ENCODE results near the gene CCRL2.
"Not testable (repeated sequence)": the region's sequence is repeated elsewhere in the genome, so short reads cannot be mapped to it uniquely, and the experiment has no call there.

CCRL2 gene

DNA sequence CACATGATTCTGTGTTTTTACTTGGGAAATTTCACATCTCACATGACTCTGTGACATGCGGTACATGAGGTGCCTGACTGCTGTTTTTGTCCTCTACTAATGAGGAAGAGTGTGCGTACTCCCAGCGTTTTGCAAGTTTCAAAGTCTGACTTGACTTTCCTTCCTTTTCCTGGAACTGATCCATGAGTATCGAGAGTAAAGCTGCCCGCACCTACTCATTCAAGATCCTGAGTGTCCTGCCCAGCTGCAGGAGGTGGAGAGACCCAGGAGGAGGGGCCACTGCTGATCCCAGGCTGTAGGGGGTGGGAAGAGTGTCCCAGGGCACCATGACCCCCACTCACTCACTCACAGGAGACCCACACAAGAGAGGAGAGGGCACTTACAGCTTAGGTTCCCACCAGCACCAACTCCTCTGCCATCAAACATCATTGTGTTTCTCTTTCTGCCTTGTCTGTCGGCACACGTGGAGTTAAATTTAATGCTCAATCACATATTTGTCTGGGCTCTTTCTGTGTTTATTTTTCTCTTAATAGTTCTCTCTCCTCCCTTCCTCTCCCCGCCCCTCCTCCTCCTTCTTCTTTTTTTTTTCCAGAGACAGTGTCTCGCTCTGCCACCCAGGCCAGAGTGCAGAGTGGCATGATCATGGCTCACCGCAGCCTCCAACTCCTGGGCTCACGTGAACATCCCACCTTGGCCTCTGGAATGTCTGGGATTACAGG is 1.6 kb upstream of the CCRL2 start:
- DNase-seq (ENCODE audit: low read depth in 2 of 2), result no peak

DNA sequence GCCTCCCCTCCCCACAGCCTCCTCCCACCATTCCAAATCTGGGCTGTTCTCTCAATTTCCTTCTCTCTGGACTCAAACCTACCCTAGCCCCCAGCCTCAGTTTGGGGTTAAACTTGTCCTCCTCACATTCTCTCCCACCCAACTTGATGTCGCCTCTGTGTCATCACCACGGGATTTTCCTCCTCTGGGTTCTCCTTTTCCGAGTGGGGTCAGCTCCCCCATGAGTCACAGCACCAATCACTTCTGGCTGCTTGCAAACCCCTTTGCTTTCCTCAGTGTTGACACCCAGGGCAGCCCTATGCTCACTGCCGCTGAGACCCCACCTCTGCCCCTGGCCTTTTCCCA is 644 bp upstream of the CCRL2 start:
- no peak for DNase-seq (ENCODE audit: low read depth in 2 of 2)

DNA sequence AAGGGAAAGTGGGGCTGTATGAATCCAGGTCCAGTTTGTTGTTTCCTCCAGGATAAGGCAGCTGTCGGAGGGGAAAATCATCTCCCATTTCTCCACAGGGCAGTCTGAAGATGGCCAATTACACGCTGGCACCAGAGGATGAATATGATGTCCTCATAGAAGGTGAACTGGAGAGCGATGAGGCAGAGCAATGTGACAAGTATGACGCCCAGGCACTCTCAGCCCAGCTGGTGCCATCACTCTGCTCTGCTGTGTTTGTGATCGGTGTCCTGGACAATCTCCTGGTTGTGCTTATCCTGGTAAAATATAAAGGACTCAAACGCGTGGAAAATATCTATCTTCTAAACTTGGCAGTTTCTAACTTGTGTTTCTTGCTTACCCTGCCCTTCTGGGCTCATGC is 911 bp downstream of the CCRL2 start:
- DNase-seq (ENCODE audit: low read depth in 2 of 2), result no peak

DNA sequence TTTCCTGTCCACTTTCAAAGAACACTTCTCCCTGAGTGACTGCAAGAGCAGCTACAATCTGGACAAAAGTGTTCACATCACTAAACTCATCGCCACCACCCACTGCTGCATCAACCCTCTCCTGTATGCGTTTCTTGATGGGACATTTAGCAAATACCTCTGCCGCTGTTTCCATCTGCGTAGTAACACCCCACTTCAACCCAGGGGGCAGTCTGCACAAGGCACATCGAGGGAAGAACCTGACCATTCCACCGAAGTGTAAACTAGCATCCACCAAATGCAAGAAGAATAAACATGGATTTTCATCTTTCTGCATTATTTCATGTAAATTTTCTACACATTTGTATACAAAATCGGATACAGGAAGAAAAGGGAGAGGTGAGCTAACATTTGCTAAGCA is 1.8 kb downstream of the CCRL2 start:
- no peak for DNase-seq (ENCODE audit: low read depth in 2 of 2)

DNA sequence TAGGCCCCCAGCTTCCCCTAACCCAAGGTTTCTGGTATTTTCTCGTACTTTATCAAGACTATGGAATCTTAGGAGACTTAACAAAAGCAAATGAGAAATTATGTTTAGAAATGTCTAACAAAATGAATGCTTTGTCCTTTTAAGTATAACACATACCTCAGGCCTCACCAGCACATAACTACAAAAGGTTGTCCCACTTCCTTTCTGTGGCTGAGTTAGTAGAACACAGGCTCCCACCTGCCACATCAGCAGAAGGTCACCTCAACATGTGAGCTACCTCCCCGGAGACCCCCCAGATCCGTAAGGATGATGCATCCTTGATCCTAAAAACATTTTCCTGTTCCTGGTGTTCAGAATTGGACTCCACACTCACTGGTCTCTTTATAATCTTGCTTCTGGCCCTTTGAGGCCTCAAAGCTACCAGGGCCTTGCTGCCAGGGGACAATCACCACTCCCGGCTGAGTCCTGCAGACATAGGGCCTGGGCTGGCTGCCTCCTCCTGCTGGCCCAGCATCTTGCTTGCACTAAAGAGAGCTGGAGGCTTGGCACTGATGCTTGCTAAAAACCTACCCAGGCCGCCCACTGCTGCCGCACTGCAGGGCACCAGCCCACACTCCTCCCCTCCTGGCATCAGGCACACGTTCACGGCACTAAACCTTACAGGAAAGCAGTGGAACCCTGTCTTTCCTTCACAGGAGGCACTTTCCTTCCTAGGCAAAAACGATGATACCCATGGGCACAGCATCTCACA is 2.9 kb downstream of the CCRL2 start:
- DNase-seq (ENCODE audit: low read depth in 2 of 2), result no peak

DNA sequence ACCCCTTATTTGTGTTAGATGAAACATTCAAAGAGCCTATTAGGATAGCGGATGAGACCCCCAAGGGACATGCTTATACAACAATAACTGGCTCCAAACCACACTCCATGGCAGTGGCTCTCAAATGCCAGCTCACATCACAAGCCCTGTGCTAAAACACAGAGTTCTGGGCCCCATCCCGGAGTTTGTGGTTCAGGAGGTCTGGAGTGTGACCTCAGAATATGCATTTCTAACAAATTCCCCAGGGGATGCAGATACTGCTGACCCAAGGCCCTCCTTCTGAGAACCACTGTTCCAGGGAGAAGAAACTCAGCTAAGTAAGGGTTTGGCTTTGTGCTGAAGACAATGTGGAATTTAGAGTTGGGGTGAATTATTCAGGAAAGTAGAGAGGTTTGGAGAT is 3.6 kb downstream of the CCRL2 start:
- no peak for DNase-seq (ENCODE audit: low read depth in 2 of 2)

DNA sequence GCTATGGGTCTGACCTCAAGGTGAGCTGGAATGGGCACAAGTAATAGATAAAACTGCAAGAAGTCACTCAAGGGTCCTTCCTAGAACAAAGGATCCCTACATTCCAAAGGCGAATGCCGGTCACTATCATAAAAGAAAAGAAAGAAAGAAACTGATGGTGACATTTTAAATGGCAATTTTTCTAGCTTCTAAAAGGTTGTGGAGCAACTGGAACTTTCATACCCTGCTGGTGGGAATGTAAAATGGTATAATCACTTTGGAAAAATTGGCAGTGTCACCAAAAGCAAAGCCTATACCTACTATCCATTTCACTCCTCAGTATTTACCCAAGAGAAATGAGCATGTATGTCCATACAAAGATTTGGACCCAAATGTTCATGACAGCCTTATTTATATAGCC is 4.2 kb downstream of the CCRL2 start:
- no peak for DNase-seq (ENCODE audit: low read depth in 2 of 2)

DNA sequence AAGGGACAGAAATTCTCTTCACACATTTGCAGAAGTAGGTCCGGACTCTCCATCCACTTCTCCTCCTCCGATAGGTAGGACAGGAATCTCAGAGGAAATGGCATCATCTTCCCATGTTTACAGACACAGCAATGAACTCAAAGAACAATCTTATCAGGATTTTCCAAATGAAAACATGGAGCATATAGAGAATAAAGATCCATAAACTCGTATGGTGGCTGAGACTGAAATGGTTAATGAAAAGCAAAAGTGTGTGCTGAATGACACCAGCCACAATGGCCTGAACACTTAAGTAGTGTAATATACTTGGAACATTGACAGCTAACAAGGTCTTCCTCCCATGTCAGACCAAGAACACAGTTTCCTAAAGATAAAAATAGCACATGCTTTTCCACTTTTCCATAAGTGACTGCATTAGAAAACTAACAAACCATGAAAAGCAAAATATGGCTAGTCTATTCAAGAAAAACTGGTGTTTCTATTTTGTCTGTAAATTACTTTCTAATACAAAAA is 5.8 kb downstream of the CCRL2 start:
- no peak for DNase-seq (ENCODE audit: low read depth in 2 of 2)

DNA sequence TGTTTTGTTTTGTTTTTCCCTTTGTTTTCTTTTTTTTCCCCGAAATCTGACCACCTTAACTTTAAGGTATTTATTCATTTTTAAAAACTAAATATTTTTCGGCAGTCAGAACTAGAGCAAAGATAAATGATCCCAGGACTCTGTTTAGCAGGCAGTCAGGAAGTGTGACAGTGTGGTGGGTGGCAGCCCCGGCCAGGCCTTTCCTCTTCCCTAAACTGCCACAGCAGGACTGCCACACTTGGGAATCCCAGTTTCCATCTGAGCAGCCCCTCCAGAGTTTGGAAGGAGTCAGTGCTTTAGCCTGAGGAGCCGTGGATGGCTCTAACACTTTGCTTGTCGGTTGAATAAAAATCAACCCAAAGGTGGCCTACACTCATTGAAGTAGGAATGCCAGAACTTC is 6.9 kb downstream of the CCRL2 start:
- DNase-seq (ENCODE audit: low read depth in 2 of 2), result no peak

DNA sequence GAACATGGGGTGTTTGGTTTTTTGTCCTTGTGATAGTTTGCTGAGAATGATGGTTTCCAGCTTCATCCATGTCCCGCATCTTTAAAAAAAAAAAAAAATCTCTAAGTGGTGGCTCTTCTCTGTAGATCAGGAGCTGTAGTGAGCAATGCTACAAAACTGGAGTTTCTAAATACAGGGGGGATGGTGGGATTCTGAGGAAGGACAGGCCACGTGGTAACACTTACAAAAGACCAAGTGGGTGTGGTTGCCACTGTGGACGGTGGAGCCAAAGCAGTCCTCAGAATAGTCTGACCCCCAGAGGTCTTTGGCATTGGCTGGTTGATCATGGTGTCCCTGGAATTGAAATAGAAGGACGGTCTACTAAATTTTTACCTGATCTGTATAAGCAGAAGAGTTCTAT is 7.7 kb downstream of the CCRL2 start:
- no peak for DNase-seq (ENCODE audit: low read depth in 2 of 2)

DNA sequence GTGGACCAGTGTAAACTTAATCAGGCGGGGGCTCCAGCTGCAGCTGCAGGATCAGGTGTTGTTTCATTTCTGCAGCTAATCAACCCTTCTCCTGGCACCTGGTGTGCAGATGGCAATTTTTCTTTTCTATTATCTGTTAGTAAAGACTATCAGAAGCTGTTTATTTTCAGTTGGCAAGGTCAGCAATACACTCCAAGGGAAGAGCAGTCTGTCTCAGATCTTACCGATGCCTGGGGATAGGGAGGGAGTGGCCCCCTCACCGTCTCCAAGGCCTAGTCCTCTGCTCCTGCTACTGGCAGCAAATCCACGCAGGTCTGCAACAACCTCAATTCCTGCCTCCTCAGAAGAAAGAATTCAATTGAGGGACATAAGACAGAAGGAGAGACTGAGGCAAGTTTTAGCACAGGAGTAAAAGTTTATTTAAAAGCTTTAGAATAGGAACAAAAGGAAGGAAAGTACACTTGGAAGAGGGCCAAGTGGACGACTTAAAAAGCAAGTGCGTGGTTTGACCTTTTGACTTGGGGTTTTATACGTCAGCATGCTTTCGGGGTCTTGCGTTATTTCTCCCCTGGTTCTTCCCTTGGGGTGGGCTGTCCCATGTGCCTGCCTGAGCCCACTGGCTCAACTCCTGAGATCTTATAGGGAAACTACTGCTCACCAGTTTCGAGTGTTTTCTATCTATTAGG is 9.2 kb downstream of the CCRL2 start:
- no peak for DNase-seq (ENCODE audit: low read depth in 2 of 2)

DNA sequence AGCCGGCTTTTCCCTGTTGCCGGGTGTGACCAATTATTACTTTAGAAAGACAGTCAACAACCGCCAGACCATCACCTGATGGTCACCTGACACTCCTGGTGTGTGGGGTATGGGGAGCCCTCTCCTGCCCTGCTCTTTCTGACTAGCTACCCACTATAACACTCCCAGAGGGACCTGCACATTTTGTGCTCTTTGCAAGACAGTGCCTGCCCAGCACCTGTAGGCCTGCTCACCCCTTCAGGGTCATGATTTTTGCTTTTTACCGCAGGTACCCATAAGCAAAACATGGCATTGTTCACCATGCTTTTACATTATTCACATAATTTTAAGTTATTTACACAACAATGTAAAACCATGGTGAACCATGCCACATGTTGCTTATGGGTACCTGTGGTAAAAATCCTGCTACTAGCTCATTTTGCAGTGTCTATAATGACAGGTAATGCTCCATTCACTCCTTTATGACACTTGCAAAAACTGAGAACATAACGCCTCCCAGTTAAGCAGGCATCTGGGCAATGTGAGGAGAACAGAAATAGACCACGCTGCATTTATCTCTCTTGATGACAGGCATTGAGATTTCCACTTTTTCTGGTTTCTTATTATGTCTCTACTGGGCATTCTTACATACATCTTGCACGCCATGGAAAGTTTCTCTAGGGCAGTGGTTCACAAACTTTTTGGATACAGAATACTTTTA is 9.9 kb downstream of the CCRL2 start:
- no peak for DNase-seq (ENCODE audit: low read depth in 2 of 2)

DNA sequence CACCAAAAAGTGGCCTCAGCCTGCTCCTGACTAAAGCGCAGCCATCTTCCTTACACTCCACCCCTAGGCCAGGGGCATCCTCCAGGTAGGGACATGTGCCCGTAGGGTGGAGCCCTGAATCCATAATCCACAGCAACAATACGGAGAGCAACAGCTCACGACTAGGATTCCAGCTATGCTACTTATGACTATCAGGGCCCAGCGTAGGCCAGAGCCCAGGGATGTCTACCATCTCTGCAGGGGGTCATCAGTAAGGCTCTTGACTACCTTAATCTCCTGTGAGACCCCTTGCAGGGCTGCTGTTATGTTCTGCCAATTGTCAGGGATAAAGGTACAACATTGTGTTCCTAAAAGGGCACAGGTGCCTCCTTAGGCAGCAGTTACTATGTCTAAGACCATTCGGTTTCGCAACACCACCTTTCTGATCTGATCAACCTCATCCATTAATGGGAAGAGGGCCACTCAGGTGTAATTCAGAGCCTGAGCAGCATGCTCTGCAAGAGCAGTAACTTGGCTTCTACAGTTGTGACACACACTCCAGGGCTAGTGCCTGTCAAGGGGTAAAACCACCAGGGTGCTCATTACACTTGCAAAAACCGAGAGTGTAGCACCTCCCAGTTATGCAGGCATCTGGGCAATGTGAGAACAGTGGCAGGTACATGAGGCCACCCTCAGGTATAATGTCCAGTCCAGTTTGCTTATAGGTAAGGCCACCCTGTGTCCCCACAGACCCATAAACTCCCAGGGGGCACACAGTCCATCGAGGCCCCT is 11.0 kb downstream of the CCRL2 start:
- no peak for DNase-seq (ENCODE audit: low read depth in 2 of 2)

DNA sequence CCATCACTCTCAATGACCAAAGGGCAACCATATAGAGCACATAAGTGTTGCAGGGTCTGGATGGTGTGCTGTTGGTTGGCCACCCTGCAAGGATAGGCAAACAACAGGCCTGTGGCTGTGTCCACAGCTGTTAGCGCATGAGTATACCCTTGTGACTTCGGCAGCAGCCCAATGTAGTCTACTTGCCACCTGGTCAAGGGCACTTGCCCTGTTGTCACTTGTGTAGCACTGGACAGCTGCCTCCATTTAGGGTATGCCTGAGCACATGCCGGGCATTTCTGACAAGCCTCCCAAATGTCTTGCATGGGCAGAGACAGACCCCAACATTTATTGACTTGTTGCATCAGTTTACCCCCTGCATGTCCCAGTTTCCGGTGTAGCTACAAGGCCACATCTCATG is 12.8 kb downstream of the CCRL2 start:
- DNase-seq (ENCODE audit: low read depth in 2 of 2), result no peak

DNA sequence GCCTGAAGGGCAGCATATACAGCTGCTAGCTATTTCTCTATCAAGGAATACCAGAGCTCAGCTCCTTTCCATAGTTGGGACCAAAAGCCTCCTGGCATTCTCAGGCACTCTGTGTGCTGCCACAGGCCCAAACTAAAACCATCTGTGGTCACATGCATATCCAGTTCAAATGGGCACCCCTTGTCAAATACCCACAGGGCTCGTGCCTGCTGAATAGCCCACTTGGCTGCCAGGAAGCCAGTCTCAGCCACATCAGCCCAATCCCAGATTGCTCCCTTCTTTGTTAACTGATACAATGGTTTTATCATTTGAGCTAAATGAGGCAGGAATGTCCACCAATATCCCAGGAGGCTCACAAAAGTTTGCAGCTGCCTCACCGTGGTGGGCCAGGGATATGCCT is 13.9 kb downstream of the CCRL2 start:
- DNase-seq (ENCODE audit: low read depth in 2 of 2), result no peak

DNA sequence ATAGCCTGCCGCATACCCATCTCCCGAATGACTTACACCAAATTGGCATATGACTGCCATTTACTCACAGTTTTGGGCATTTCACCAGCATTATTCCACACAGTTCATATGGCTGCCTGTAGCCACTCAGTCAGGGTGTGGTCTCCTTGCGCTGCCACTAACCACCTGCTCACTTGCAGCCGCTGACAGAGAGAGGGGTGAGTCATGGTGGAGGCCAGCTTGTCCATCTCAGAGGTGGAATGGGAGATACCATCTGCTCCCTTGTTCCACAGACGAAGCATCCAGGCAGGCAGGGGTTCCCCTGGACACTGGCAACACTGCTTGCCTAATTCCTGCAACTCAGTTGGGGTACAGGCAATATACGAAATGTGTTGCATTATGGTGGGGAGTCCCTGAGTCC is 15.6 kb downstream of the CCRL2 start:
- DNase-seq (ENCODE audit: low read depth in 2 of 2), result no peak

DNA sequence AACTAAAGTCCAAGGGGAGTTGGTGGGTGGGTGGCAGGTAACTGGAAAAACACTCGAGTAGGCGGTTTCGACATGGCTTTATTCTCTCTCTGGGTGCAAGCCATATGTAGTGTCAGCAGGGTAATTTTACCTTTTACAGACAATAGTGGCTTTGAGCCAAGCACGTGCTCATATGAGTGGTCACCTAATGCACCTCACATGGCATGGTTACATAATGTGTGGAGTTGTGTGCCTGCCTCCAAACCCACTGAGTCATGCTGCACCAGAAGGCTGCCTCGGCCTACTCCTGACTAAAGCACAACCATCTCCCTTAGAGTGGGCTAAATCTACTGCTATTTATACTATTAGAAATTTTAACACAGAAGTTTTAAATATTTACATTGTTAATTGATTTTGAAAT is 16.5 kb downstream of the CCRL2 start:
- no peak for DNase-seq (ENCODE audit: low read depth in 2 of 2)

DNA sequence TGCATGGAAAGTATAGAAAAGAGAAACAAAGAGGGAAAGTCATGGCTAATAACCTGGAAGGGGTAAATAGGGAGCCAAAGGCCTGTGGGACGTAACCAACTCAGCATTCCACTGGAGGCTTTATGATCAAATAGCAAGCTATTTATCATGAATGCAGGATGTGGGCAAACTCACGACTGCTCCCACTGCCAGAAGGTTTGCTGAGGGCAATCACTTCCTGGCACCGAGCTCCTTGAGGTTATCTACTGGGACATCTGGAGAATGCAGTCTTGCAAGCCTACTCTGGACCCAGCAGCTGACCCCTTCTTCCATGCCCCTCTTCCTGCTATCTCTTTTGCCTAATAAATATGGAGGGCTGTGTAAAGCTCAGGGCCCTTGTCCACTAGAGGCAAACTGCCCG is 19.4 kb downstream of the CCRL2 start:
- not testable (repeated sequence) for DNase-seq (ENCODE audit: low read depth in 2 of 2)

DNA sequence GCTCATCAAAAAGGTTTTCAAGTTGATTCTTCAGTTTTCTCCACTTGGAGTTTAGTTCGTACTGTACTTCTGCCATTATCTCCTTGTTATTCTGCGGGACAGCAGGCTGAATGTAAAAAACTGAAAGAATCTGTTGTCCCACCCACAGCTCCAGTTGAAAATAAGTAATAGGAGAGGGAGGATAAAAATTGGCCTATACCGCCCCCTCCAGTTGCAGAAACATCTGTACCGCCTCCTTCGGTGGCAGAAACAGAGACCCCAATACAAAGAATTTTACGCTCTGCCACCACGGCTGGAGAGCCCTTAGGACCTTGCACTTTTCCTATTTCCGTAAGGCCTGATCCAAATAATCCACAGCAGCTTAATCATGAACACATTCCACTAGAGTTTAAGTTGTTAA is 20.3 kb downstream of the CCRL2 start:
- DNase-seq (ENCODE audit: low read depth in 2 of 2), result not testable (repeated sequence)

DNA sequence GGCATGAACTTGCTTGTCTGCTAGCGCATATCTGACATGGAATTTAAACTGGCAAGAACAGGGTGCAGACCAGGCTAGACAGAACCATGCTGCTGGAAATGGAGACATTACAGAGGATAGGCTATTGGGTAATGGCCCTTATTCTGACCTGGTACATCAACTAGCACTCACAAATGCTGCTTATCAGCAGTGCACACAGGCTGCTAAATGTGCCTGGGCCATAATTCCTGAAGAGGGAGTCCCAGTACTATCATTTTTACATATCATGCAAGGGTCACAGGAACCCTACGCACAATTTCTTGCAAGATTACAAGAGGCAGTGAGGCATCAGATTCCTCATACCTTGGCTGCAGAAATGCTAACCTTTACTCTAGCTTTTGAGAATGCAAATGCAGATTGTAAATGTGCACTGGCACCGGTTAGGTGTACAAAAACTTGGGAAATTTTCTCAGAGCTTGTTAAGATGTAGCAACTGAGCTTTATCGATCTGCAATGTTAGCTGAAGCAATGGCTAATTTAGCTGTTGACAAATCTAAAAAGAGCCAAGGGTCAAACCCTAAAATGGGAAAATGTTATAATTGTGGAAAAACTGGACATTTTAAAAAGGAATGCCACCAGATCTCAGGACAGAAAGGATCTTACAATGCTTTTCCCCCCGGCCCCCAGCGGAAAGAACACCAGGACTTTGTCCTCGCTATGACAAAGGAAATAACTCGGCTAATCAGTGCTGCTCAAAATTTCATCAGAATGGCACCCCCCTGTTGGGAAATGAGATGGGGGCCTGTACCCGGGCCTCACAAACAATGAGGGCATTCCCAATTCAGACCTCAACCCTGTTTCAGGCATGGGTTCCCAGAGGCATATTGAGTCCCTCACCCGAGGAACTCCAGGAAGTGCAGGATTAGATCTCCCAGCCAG is 21.1 kb downstream of the CCRL2 start:
- no peak for DNase-seq (ENCODE audit: low read depth in 2 of 2)

Measured in fibroblast of skin of left biceps (primary cell).